ENCODE results near the gene BCL2L1. TPM values are rescaled to one million over a fixed set of nuclear protein-coding genes. Genes with fewer than 3 reads are reported as not detected.
A peak's percentile ranks its signal among the peaks of the same experiment; 100 is the strongest.

Gene BCL2L1
- total RNA-seq, 2 experiments from 2014 or later: 87.9 to 89.2 TPM

- no peaks in the 10 kb centered on the region for H3K27me3 Mint-ChIP-seq (ENCODE audit: low read depth)
- peaks cover 75% of the 10 kb centered on the region for H3K4me1 Mint-ChIP-seq (ENCODE audit: low read depth)
- CTCF ChIA-PET: interaction anchor here (0.7 to 2.3 kb wide), 3 partner anchors 18 to 72 kb away, joined by 3 to 6 read pairs (median 4); no protein-coding TSS in a partner anchor
- H3K9me3 Mint-ChIP-seq: no peaks in the 10 kb centered on the region
- peaks cover 64% of the 10 kb centered on the region for H3K36me3 Mint-ChIP-seq (ENCODE audit: low read depth)
- no peak overlapping the region for H3K4me3 Mint-ChIP-seq
- no peak for DNase-seq
- intact Hi-C loops (cut with micrococcal nuclease): no loop called here
- peak overlapping the region; percentile 74 for H3K27ac Mint-ChIP-seq
Measured at GRCh38 chr20:31705598-31706597, 16.8 kb downstream of the BCL2L1 start.

- Mint-ChIP-seq H3K4me1 (ENCODE audit: low read depth) (peaks cover 75% of the 10 kb centered on the region), H3K27ac (peak overlapping the region; percentile 47), H3K27me3 (ENCODE audit: low read depth) (no peaks in the 10 kb centered on the region), H3K36me3 (ENCODE audit: low read depth) (peaks cover 65% of the 10 kb centered on the region), H3K4me3 (no peak overlapping the region), H3K9me3 (no peaks in the 10 kb centered on the region)
- CTCF ChIA-PET: interaction anchor here (1.1 to 2.3 kb wide), 4 partner anchors 19 to 44 kb away, joined by 3 to 6 read pairs (median 4); no protein-coding TSS in a partner anchor
- DNase-seq: no peak
- intact Hi-C loops (cut with micrococcal nuclease): no loop called here
Measured at GRCh38 chr20:31705191-31705590, 17.5 kb downstream of the BCL2L1 start.

DNA sequence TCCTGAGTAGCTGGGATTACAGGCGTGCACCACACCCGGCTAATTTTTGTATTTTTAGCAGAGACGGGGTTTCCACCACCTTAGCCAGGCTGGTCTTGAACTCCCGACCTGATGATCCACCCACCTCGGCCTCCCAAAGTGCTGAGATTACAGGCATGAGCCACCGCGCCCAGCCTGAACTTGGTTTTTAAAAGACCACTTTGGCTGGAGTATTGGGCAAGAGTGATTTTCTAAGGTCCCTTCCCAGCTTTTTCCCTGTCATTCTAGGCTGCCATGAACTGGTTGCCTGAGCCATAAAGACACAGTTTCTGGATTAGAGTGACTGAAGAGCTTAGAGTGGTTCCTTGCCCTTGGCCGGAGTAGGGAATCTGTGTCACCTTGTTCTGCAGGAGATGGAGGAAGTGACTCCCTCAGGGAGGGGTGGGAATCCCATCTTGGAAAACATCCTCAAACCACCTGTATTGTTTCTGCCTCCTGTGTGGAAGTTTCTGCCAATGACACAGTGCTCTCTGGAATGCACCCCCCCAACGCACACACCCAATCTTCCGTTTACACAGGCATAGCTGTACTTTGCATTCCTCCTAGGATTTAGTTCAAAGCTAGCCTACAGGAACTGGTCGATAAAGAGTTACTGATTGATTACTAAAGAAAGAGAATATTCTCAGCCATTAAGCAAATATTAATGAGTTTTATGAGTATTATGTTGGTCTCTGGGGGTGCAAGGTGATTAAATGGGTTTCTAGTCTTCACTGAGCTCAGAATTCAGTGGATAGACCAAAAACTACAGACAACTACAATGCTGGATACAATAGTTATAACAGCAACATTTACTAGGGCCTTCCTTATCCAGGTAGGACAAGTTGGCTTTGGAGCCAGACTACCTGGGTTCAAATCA is 18.2 kb downstream of the BCL2L1 start:
- intact Hi-C loops (cut with micrococcal nuclease): no loop called here
- Mint-ChIP-seq H3K4me3 (no peak overlapping the region), H3K27me3 (ENCODE audit: low read depth) (no peaks in the 10 kb centered on the region), H3K36me3 (ENCODE audit: low read depth) (peaks cover 62% of the 10 kb centered on the region), H3K4me1 (ENCODE audit: low read depth) (peaks cover 78% of the 10 kb centered on the region), H3K9me3 (no peaks in the 10 kb centered on the region), H3K27ac (peak overlapping the region; percentile 54)
- CTCF ChIA-PET: interaction anchor here (0.6 to 2.3 kb wide), 5 partner anchors 19 to 244 kb away, joined by 3 to 6 read pairs (median 4); no protein-coding TSS in a partner anchor
- no peak for DNase-seq

DNA sequence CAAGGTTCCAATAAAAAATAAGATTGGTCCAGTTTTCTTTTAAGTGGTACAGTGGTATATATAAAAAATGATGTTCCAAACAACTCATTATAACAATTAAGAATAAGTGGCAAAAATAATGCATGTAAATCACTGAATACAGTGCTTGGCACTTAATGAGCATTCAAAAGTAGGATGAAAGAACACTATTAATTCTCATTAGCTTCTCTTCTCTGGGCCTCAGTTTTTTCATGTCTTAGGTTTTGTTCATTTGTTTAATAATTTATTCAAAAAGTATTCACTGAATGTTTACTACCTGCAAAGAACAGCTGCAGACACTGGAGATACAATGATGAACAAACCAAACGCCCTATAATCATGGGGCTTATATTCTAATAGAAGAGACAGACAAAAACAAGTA is 21.1 kb downstream of the BCL2L1 start:
- no peak for DNase-seq
- Mint-ChIP-seq H3K9me3 (no peaks in the 10 kb centered on the region), H3K27ac (peak overlapping the region; percentile 83), H3K4me3 (no peak overlapping the region), H3K27me3 (ENCODE audit: low read depth) (no peaks in the 10 kb centered on the region), H3K4me1 (ENCODE audit: low read depth) (peaks cover 74% of the 10 kb centered on the region), H3K36me3 (ENCODE audit: low read depth) (peaks cover 51% of the 10 kb centered on the region)
- intact Hi-C loops (cut with micrococcal nuclease): no loop called here
- CTCF ChIA-PET: interaction anchor here (1.7 to 6.2 kb wide), 2 partner anchors 22 to 40 kb away, joined by 5 to 37 read pairs; no protein-coding TSS in a partner anchor

DNA sequence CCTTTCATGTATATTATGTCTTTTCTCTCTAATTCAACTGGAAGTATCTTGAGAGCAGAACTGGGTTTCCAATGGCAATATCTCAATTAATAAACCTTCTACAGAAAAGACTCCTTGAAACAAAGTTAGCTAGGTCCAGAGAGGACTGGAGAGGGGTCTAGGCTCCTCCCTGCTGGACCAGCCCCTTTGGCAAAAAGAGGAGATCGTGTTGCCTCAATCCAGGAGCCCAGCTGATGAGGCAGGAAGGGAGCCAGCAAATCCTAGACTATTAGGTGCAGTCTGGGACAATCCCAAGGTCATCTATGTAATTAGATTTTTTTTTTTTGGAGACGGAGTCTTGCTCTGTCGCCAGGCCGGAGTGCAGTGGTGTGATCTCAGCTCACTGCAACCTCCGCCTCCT is 21.9 kb downstream of the BCL2L1 start:
- DNase-seq: no peak
- Mint-ChIP-seq H3K27me3 (ENCODE audit: low read depth) (no peaks in the 10 kb centered on the region), H3K4me3 (no peak overlapping the region), H3K27ac (peak overlapping the region; percentile 91), H3K9me3 (no peaks in the 10 kb centered on the region), H3K4me1 (ENCODE audit: low read depth) (peaks cover 72% of the 10 kb centered on the region), H3K36me3 (ENCODE audit: low read depth) (peaks cover 46% of the 10 kb centered on the region)
- CTCF ChIA-PET: interaction anchor here (0.6 to 6.2 kb wide), 6 partner anchors 12 to 67 kb away, joined by 3 to 37 read pairs (median 3); no protein-coding TSS in a partner anchor
- intact Hi-C loops (cut with micrococcal nuclease): no loop called here

- intact Hi-C loops (cut with micrococcal nuclease): loop anchor here (1.0 kb wide), 5 partner anchors 17 to 38 kb away; no protein-coding TSS in a partner anchor
- Mint-ChIP-seq H3K27ac (peak overlapping the region; percentile 91), H3K27me3 (ENCODE audit: low read depth) (no peaks in the 10 kb centered on the region), H3K4me3 (no peak overlapping the region), H3K9me3 (no peaks in the 10 kb centered on the region), H3K36me3 (ENCODE audit: low read depth) (peaks cover 49% of the 10 kb centered on the region), H3K4me1 (ENCODE audit: low read depth) (peaks cover 73% of the 10 kb centered on the region)
- no peak for DNase-seq
- CTCF ChIA-PET: interaction anchor here (0.6 to 6.2 kb wide), 13 partner anchors 9 to 66 kb away, joined by 3 to 37 read pairs (median 3); no protein-coding TSS in a partner anchor
Measured at GRCh38 chr20:31699801-31700728, 22.6 kb downstream of the BCL2L1 start.

- peak; percentile 73 for DNase-seq
- intact Hi-C loops (cut with micrococcal nuclease): loop anchor here (1.0 kb wide), 5 partner anchors 18 to 37 kb away; no protein-coding TSS in a partner anchor
- Mint-ChIP-seq H3K4me1 (ENCODE audit: low read depth) (peaks cover 76% of the 10 kb centered on the region), H3K9me3 (no peaks in the 10 kb centered on the region), H3K36me3 (ENCODE audit: low read depth) (peaks cover 51% of the 10 kb centered on the region), H3K27me3 (ENCODE audit: low read depth) (no peaks in the 10 kb centered on the region), H3K4me3 (no peak overlapping the region), H3K27ac (peak overlapping the region; percentile 91)
- CTCF ChIA-PET: interaction anchor here (0.7 to 6.2 kb wide), 13 partner anchors 10 to 249 kb away, joined by 3 to 37 read pairs (median 4); partner anchors contain the start of gene BCL2L1
Measured at GRCh38 chr20:31698803-31699718, 23.6 kb downstream of the BCL2L1 start.

- peak overlapping the region; percentile 91 for H3K27ac Mint-ChIP-seq
- H3K27me3 Mint-ChIP-seq (ENCODE audit: low read depth): no peaks in the 10 kb centered on the region
- H3K9me3 Mint-ChIP-seq: no peaks in the 10 kb centered on the region
- peaks cover 77% of the 10 kb centered on the region for H3K4me1 Mint-ChIP-seq (ENCODE audit: low read depth)
- peaks cover 49% of the 10 kb centered on the region for H3K36me3 Mint-ChIP-seq (ENCODE audit: low read depth)
- CTCF ChIA-PET: interaction anchor here (0.7 to 6.2 kb wide), 10 partner anchors 14 to 248 kb away, joined by 3 to 37 read pairs (median 4); partner anchors contain the start of gene BCL2L1
- no peak for DNase-seq
- intact Hi-C loops (cut with micrococcal nuclease): no loop called here
- no peak overlapping the region for H3K4me3 Mint-ChIP-seq
Measured at GRCh38 chr20:31698243-31698802, 24.3 kb downstream of the BCL2L1 start.

- Mint-ChIP-seq H3K4me3 (no peak overlapping the region), H3K27me3 (ENCODE audit: low read depth) (no peaks in the 10 kb centered on the region), H3K27ac (peak overlapping the region; percentile 73), H3K9me3 (no peaks in the 10 kb centered on the region), H3K36me3 (ENCODE audit: low read depth) (peaks cover 46% of the 10 kb centered on the region), H3K4me1 (ENCODE audit: low read depth) (peaks cover 79% of the 10 kb centered on the region)
- DNase-seq: no peak
- intact Hi-C loops (cut with micrococcal nuclease): no loop called here
- CTCF ChIA-PET: interaction anchor here (1.1 to 6.2 kb wide), 4 partner anchors 15 to 62 kb away, joined by 5 to 37 read pairs (median 14); no protein-coding TSS in a partner anchor
Measured at GRCh38 chr20:31695849-31696804, 26.5 kb downstream of the BCL2L1 start.

Measured in activated naive CD4-positive, alpha-beta T cell treated with anti-CD3 and anti-CD28 coated beads for 36 hours (primary cell).